Retinal pigment epithelial cell (primary cell): Measurements from ENCODE around the gene PGR.

Experiments
- DNase-seq: peaks from one replicate; pipeline ENCODE4 v3.0.0-alpha.2; 2010; ENCODE audit warnings: low read depth
- H3K4me3 ChIP-seq: 2 replicates; pipeline ENCODE4 v1.5.1; 2011; ENCODE audit warnings: mild to moderate bottlenecking, low read length, control low read depth, moderate library complexity
- CTCF ChIP-seq: conservative IDR thresholded peaks from 2 replicates; pipeline ENCODE4 v1.5.1; 2011; ENCODE audit warnings: low read depth, low read length, control low read depth, inconsistent platforms

The PGR gene

GRCh38 chr11:101049123-101049522 lies 80.5 kb downstream of the PGR start:
- no peak for TF ChIP-seq CTCF
- no peak overlapping the region for H3K4me3 ChIP-seq
- no peak for DNase-seq

GRCh38 chr11:101048479-101048878 lies 81.1 kb downstream of the PGR start:
- DNase-seq: no peak
- TF ChIP-seq CTCF: no peak
- H3K4me3 ChIP-seq: no peak overlapping the region

GRCh38 chr11:101046947-101047346 lies 82.7 kb downstream of the PGR start:
- TF ChIP-seq CTCF: no peak
- H3K4me3 ChIP-seq: no peak overlapping the region
- no peak for DNase-seq

GRCh38 chr11:101045415-101045814 lies 84.2 kb downstream of the PGR start:
- no peak overlapping the region for H3K4me3 ChIP-seq
- DNase-seq: no peak
- no peak for TF ChIP-seq CTCF

- no peak overlapping the region for H3K4me3 ChIP-seq
- no peak for TF ChIP-seq CTCF
- no peak for DNase-seq
Measured at GRCh38 chr11:101043940-101044339, 85.7 kb downstream of the PGR start.

GRCh38 chr11:101035872-101036271 lies 93.7 kb downstream of the PGR start:
- DNase-seq: no peak
- H3K4me3 ChIP-seq: no peak overlapping the region
- no peak for TF ChIP-seq CTCF

GRCh38 chr11:101034076-101034475 lies 95.5 kb downstream of the PGR start:
- TF ChIP-seq CTCF: no peak
- no peak for DNase-seq
- no peak overlapping the region for H3K4me3 ChIP-seq
